Activated CD4-positive, alpha-beta T cell treated with anti-CD3 and anti-CD28 coated beads for 4 hours (primary cell): ENCODE measurements around the gene C19orf81.

Experiments
- DNase-seq, 2 donors: peaks; one replicate each; pipeline ENCODE4 v3.0.0-alpha.2; 2020

C19orf81 gene

DNA sequence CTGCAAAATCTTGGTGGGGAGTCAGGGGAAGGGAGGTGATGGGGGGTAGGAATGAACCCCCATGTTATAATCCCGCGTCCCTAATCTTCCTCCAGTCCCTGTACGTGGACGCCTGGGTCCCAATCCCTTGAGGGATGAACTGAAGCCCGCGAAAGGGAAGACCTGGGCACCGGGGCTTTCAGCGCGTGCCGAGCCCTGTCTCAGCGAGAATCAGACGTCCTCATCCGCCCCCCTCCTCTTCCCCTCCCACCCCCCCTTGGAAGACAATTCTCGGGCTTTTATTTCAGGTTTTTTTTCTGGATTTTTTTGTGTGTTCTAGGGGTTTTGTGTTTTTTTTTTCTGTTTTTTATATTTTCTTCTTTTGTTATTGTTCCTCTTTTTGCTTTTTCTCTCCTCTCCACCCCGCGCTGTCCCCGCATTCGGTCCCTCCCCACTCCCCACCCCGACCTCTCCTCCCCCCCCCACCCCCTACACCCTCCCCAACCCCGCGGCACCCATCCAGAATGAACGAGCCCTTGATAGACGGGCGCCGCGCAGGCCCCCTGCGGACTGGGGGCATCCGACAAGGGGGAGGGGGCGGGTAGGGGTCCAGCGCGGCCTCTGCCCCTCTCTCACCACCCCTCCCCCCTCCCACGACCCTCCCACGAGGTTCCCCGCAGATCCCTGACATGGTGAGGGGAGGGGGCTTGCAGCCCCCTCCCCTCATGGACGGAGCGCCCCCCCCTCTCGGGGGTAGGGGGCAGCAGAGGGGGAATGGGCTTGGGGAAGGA is 10.3 kb downstream of the C19orf81 start:
- no peak for DNase-seq

DNA sequence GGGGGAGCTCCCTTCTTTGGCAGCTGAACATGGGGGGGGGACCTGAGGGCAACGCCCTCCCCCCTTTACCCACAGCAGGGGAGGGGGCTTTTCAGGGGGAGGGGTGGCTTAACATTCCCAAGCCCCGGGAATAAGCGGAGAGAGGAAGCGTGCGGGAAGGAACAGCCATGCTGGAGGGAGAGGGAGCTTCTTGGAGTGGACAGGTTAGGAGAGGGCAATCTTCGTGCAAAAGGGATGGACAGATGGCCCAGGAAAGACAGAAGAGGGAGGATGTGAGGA is 10.8 kb downstream of the C19orf81 start:
- DNase-seq: no peak

DNA sequence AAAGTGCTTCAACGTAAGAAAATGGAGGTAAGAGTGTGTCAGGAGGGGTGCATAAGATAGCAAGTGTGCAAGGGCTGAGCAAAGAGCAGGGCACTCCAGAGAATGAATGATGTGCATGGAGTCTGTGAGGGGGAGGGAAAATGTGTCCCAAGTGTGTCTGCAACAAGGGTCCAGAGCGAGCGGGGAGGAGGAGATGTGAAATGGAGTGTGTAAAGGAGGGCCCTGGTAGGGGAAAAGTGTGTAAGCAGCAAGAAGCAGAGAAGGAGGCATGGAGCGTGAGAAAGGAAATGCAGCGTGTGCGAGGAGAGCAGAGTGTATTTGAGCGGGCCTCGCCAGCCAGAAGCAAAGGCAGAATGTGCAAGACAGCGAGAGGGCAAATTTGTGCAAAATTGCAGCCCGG is 11.8 kb downstream of the C19orf81 start:
- no peak for DNase-seq

DNA sequence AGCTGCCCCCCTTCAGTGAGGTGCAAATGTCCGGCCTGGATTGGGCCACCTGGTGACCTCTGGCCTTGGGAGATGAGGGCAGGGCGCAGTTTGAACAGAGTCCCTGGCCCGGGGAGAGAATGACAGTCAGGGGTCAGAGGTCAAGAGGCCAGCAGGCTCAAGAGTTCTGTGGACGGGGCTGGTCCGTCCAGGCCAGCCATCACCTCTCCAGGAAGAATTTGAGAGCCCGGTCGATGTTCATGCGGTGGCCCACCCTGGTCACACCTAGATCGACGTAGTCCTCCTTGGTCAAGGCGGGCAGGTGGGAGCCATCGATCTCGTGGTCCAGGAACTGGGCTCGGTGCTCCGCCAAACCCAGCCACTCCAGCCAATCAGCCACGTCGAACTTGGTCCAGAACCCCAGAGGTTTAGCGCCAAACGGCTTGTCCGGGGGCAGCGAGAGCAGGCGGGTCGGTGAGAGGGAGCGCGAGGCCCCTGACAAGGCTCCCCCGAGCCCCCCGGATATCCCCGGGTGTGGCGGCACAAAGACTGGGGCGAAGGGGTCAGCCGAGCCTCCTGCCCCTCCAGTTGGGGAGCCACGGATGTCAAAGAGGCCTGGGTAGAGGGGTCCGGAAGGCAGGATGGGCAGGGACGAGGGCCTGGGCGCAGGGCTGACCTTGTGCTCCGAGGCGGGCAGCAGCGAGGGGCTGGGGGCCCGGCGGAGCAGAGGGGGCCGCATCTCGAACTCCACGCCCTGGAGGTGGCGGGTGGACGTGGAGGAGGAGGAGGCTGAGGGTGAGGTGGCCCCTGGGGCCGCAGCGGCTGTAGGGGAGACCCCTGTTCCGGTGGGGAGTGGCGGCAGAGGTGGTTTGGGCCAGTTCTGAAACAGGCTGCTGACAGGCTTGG is 12.8 kb downstream of the C19orf81 start:
- DNase-seq: no peak

DNA sequence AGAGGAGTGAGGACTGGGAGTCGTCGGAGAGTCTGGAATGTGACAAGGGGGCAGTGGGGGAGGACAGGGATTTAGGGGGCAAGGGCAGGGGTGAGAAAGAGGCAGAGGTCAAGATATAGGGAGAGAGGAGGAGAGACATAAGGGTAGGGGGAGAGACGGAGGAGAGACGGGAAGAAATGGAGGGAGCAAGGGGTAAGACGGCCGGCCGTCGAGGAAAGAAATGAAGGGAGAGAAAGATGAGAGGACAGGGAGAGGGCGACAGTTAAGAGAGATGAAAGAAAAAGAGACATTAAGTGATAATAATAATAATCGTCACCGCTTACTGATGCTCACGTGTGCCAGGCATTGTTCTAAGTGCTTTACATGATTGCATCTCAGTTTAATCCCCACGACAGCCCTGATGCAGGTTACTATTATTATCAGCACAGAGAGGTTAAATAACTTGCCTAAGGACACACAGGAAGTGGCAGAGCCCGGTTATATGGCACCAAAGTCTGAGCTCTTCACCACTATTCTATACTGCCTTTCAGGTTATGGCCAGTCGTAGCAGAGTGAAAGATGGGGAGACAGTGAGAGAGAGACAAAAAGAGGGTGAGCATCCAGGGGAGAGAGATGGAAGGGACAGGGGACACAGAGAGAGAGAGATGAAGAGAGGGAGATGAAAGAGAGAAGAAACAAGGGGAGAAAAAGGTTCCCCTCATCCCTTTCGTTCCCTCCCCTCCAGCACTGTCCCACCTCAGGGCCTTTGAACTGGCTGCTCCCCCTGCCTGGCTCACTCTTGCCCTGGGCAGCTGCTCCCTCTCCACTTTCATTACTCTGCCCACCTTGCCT is 13.6 kb downstream of the C19orf81 start:
- DNase-seq: no peak

DNA sequence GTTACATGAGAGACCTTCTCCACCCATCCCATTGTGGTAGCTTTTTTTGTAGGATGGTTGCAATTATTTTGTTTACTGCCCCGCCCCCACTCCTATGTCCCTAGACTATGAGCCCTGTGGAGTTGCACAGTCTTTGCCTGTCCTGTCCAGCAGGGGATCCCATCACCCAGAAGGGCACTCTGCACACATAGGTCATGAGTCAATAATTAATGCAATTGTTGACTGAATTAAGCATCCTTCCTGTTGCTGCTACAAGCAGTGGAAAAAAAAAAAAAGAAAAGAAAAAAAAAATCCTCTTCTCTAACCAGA is 14.2 kb downstream of the C19orf81 start:
- no peak for DNase-seq

DNA sequence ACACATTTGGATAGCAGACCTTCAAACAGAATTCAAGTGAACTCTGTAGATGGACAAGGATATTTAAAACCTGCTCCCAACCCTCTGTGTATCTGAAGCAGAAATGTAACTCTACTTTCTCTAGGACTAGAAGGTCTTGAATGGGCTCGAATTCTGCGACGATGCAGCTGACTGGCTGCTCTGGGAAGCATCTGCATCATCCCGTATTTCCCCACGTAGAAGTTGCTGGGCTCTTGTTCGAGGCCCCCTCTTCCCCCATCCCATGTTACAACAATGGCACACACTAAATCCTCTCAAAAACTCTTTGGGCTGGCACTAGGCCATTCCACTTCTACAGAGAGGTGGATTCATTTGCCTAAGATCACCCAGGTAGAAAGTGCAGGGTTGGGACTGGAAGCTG is 15.0 kb downstream of the C19orf81 start:
- no peak for DNase-seq

DNA sequence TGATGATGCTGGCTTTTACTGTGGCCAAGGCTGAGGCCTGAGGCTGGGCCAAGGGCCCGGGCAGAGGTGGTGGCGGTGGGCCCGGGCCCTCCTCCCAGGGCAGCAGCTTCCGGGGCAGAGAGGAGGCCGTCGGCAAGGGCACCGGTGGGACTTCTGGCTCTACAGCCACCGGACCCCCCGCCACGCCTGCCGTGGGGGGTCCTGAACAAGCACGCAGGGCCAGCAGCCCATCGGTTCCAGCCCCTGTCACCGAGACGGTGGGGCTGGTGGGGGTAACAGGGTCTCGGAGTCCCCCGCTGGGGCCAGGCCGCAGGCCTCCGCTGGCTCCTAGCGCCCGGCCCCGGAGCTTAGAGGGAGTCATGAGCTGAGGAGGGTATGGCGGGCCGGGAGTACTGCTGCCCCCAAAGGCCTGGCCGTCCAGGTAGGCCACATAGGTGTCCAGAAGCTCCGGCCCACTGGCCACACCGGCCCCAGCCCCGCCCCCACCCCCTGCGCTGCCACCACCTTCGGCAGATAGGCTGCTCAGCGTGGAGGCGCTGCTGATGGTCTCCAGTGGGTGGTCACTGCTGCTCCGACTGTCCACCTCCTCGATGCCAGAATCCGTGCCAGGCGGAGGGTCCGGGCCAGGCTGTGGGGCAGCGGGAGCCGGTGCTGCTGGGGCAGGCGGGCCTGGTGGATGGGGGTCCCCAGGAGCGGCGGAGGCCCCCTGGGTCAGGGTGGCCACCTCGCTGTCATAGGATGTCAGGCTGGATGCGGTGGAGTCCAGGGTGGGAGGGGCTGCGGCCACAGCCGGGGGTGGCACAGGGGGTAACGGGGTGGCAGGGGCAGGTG is 17.3 kb downstream of the C19orf81 start:
- no peak for DNase-seq

DNA sequence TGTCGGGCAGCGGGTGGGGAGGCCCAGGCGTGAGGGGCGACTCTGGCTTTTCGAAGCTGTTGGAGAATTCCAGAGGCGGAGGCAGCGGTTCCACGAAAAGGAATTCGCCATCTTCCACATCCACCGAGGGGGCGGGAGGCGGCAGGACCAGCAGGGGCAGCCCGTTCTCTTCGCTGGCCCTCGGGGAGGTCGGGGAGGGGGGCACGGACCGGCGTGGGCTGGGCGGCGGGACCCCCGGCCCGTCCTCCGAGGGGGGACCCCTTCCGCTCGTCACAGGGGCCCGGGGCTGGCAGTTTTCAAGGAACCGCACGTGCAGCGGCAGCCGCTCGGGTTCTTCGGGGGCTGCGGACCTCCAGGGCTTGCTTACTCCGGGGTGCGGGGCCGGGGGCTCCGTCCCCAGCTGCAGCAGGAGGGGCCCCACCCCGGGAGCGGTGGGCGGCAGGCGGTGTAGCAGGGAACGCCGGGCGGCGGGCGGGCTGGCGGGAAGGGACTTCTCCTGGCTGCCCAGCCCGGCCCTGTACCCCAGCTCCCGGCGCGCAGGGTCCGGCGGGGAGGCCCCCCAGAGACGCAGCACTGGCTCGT is 18.0 kb downstream of the C19orf81 start:
- no peak for DNase-seq

DNA sequence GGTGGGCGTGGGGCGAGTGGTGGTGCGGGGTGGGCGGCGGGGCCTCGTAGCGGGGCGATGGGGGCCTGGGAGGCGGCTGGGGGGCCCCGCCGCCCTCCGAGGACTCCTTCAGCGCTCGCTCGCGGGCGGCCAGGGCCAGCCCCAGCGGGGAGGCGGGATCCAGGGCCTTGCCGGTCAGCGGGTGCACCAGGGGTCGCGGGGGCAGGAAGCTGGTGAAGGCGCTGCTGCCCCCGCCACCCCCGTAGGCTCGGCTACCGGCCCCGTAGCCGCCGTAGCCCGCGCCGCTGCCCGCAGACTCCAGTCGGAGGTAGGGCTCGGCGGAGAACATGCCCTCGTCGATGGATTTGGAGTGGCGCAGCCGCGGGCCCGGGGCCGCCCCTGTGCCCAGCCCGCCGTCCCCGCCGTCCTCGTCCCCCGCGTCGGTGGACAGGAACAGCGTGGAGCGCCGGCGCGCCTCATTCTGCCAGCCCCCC is 18.6 kb downstream of the C19orf81 start:
- DNase-seq: no peak

DNA sequence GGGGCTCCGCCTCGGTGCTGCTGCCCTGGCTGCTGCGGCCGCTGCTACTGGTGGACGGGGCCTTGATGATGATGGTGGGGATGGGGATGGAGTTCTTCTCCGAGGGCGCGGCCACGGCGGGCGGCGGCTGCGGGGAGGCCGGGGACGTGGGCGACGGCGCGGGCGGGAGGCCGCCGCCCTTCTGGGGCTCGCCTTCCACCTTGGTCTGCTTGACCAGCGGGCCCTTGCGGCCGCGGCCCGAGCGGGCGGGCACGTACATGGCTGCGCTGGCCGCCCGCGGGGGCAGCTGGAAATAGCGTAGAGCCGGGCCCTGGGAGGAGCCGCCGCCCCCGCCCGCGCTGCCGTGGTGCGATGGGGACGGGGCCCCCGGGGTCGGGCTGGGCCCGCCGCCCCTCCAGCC is 19.2 kb downstream of the C19orf81 start:
- DNase-seq: no peak

DNA sequence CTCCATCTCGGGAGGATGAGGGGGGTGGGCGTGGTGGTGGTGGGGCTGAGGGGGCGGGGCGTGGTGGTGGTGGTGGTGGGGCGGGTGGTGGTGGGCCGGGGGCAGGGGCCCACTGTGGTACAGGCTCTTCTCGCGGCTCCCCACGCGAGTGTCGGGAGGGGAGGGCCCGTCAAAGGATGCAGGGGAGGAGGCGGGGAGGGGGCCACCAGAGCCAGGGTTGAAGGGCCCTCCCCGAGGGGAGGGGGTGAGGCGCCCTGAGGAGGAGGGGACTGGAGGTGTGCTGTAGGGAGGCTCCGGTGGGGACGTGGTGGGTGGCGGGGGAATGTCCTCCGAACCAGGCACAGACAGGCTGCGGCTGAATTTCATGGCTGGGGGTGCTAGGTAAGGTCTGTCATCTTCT is 19.6 kb downstream of the C19orf81 start:
- DNase-seq: no peak

DNA sequence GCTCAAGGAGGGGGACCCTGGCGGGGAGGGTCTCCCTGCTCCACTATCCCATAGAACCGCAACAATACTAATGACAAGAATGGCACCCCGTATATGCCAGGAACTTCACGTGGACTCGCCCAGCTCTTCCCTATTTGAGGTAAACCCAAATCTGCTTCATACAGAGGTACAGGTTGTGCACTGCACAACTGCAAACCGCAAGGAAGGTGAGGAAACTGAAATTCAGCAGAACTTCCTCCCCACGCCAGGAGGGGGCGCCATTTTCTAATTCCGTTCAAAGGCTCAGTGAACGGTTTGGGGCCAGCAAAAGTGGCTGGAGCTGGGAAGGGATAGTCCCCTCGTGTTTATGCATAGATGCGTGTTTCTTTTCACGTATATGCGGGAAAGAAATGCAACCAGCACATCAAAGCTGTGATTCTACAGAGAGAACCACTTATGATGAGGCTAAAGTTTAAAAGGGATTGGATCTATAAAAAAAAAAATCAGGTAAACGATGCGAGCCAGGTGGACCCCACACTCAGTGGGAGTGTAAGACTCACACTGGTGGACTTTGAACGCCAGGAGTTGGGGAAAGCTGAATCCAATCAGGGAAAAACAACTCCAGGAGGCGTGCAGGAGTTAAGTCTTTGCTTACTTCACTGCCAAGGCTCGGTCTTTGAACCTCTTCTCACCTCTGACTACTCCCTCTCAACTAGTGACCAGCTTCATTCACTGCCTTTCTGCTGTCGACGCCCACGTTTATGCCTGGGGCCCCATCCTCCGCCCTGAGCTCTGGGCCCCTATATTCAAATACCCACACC is 20.3 kb downstream of the C19orf81 start:
- peak; percentile 13 to 23 for DNase-seq

DNA sequence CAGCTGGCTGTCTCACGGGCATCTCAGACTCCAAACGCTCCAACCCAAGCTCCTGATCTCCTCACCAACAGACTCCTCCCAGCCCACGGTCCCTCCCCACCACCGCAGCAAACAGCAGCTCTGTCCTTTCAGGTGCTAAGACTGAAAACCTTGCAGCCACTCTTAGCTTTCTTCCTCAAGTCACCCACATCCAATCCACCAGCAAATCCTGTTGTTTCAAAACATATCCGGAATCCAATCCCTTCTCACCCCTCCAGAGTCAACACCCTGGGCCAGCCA is 20.8 kb downstream of the C19orf81 start:
- no peak for DNase-seq

DNA sequence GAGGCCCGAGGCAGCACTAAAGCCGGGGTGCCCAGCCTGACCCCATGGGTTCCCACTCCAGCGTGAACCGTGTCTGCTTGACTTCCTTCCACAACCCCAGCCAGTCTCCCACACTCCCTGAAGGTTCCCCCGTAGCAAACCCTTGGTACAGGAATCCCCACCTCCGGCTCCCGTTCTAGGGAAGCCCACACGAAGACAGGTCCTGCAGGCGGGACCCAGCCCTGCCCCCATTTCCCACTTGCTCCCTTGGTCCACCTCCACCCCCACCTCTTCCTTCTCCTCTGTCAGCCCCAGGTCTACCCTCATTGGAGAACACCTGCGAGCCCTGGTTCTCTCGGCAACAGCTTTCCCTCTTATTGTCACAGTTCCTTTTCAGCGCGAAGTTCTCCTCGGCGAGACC is 23.9 kb downstream of the C19orf81 start:
- no peak for DNase-seq

DNA sequence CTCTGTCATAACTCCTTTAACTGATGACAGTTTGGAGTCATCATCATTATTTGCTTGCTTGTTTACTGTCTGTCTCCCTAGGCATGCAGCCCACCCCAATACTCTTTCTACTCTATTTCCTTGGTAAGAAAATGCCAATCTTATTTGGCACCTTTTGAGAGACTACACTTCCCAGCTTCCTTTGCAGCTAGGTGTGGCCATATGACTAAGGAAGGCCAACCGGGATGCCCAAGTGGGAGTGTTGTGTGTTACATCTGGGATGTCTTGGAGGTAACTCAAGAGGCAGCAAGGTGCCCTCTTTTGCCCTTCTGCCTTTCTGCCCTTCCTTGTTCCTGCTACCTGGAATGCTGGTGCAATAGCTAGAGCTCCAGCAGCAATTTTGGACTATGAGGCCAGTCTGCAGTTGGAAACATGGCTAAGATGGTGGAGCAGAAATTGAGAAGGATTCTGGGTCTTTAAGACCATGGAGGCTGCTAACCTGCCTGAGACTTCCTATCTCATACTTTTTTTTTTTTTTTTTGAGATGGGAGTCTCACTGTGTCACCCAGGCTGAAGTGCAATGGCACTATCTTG is 27.5 kb downstream of the C19orf81 start:
- no peak for DNase-seq

DNA sequence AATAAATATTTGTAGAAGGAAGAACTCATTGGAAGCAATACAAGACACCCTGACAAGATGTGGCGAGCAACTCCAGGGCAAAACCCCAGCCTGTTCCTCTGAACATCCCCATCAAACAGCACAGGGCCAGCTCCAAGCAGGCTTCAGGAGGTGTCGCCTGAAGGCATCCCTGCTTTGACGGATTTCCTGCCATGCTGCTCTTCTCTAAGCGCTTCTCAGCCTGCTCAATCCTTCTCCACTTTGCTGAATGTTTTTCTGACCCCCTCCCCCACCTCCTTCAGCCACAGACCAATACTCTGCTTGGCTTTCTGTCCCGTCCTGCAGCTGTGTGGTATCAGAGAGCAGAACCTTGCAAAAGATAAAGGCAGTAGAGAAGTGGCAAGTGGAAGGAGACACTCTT is 28.4 kb downstream of the C19orf81 start:
- no peak for DNase-seq

DNA sequence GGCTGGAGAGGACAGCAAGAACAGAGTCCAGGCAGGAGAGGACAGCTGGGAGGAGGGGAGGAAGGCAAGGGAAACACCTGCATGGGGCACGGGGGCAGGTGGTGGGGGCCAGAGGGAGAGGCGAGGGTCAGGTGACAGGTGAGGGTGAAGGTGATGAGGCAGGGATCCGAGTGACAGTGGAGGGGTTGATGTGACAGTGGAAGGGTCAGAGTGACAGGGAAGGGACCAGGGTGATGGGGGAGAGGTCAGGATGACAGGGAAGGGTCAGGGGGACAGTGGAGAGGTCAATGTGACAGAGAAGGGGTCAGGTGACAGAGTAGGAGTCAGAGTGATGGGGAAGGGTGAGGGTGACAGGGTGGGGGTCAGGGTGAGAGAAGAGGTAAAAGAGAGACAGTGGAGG is 29.1 kb downstream of the C19orf81 start:
- DNase-seq: no peak

DNA sequence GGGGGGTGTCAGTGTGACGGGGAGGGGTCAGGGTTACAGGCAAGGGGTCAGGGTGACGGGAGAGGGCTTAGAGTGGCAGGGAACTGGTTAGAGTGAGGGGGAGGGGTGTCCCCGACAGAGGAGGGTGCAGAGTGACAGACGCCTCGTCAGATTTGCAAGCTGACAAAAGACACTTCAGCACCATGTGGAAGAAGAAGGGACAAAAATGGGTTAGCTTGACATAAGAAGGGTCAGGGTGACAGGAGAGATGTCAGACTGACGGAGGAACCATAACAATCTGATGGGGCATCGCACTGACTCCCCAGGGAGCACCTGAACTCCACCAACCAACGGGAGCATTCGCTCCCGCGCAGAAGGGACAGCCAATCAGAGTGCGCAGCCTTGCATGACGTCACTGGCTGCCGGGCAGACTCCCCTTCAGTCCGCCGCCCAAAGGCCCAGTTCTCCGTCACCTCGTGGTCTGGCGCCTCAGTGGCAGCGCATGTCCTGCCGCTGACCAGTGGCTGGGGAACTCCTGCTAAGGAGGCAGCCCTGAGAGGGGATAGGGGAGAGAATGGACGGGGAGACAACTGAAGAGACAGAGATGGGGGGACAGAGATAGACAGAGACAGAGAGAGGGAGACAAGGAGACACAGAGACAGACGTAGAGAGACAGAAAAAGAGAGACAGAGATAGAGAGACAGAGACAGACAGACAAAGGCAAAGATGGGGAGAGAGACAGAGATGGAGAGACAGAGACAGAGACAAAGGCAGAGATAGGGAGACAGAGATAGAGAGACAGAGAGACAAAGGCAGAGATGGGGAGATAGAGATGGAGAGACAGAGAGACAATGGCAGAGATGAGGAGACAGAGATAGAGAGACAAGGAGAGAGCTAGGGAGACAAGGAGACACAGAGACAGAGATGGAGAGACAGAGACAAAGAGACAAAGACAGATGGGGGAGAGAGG is 30.2 kb downstream of the C19orf81 start:
- peak; percentile 54 to 63 for DNase-seq
